Subcutaneous abdominal adipose tissue (tissue), 5 donors: Measurements from ENCODE around the gene PALLD.
"Not testable (repeated sequence)": the region's sequence is repeated elsewhere in the genome, so short reads cannot be mapped to it uniquely, and the experiment has no call there.

Experiments used
- H3K27ac ChIP-seq: one replicate; pipeline ENCODE4 v1.7.0; 2013; ENCODE audit warnings: low read depth, mild to moderate bottlenecking, inconsistent platforms, low read length, moderate library complexity
- H3K27me3 ChIP-seq, 5 donors: one replicate each; pipeline ENCODE4 v1.7.0; 2013; ENCODE audit warnings: low read length in 5 of 5, inconsistent platforms in 1 of 5; ENCODE audit not compliant: control insufficient read depth in 5 of 5, insufficient read depth in 4 of 5
- H3K36me3 ChIP-seq, 5 donors: one replicate each; pipeline ENCODE4 v1.7.0; 2013; ENCODE audit warnings: low read length in 5 of 5; ENCODE audit not compliant: control insufficient read depth in 5 of 5, insufficient read depth in 5 of 5
- H3K4me1 ChIP-seq, 5 donors: one replicate each; pipeline ENCODE4 v1.7.0; 2013; ENCODE audit warnings: low read length in 5 of 5, mild to moderate bottlenecking in 3 of 5, moderate library complexity in 1 of 5; ENCODE audit not compliant: control insufficient read depth in 5 of 5, insufficient read depth in 5 of 5
- H3K4me3 ChIP-seq, 5 donors: one replicate each; pipeline ENCODE4 v1.7.0; 2013; ENCODE audit warnings: low read length in 5 of 5, low read depth in 1 of 5
- H3K9ac ChIP-seq, 5 donors: one replicate each; pipeline ENCODE4 v1.7.0; 2013; ENCODE audit warnings: low read length in 5 of 5, mild to moderate bottlenecking in 4 of 5, moderate library complexity in 3 of 5
- H3K9me3 ChIP-seq, 5 donors: one replicate each; pipeline ENCODE4 v1.7.0; 2013; ENCODE audit warnings: low read length in 5 of 5; ENCODE audit not compliant: control insufficient read depth in 5 of 5
- donor health status: healthy.
- donor health status: healthy.
- donor health status: healthy.
- donor health status: healthy.
- donor health status: healthy.

The PALLD gene

GRCh38 chr4:168793542-168793941 lies 296.7 kb downstream of the PALLD start:
- no peak overlapping the region for H3K9ac ChIP-seq
- no peak overlapping the region for H3K4me3 ChIP-seq
- no peaks in the 10 kb centered on the region for H3K36me3 ChIP-seq
- H3K27ac ChIP-seq, result no peak overlapping the region
- H3K4me1 ChIP-seq, result peaks cover 0 to 9% (median 0%) of the 10 kb centered on the region in 5 donors
- H3K9me3 ChIP-seq, result no peaks in the 10 kb centered on the region
- no peaks in the 10 kb centered on the region for H3K27me3 ChIP-seq

- H3K27me3 ChIP-seq, result no peaks in the 10 kb centered on the region
- no peaks in the 10 kb centered on the region for H3K9me3 ChIP-seq
- no peak overlapping the region for H3K27ac ChIP-seq
- H3K4me3 ChIP-seq, result no peak overlapping the region
- peaks cover 0 to 9% (median 0%) of the 10 kb centered on the region in 5 donors for H3K4me1 ChIP-seq
- no peak overlapping the region for H3K9ac ChIP-seq
- no peaks in the 10 kb centered on the region for H3K36me3 ChIP-seq
Observed at GRCh38 chr4:168794092-168794707, 297.3 kb downstream of the PALLD start.

- no peaks in the 10 kb centered on the region for H3K27me3 ChIP-seq
- H3K36me3 ChIP-seq, result no peaks in the 10 kb centered on the region
- no peak overlapping the region for H3K4me3 ChIP-seq
- H3K4me1 ChIP-seq, result peaks cover 0 to 7% (median 0%) of the 10 kb centered on the region in 5 donors
- H3K9ac ChIP-seq, result no peak overlapping the region
- H3K27ac ChIP-seq, result no peak overlapping the region
- H3K9me3 ChIP-seq, result no peaks in the 10 kb centered on the region
Observed at GRCh38 chr4:168794881-168795280, 298.0 kb downstream of the PALLD start.

GRCh38 chr4:168795346-168795745 lies 298.5 kb downstream of the PALLD start:
- H3K27me3 ChIP-seq, result no peaks in the 10 kb centered on the region
- no peak overlapping the region for H3K9ac ChIP-seq
- H3K9me3 ChIP-seq, result no peaks in the 10 kb centered on the region
- peaks cover 0 to 7% (median 0%) of the 10 kb centered on the region in 5 donors for H3K4me1 ChIP-seq
- H3K4me3 ChIP-seq, result no peak overlapping the region
- H3K36me3 ChIP-seq, result no peaks in the 10 kb centered on the region
- H3K27ac ChIP-seq, result no peak overlapping the region

- no peak overlapping the region for H3K4me3 ChIP-seq
- no peaks in the 10 kb centered on the region for H3K27me3 ChIP-seq
- no peak overlapping the region for H3K27ac ChIP-seq
- H3K9ac ChIP-seq, result no peak overlapping the region
- H3K4me1 ChIP-seq, result peaks cover 0 to 7% (median 0%) of the 10 kb centered on the region in 5 donors
- H3K36me3 ChIP-seq, result no peaks in the 10 kb centered on the region
- no peaks in the 10 kb centered on the region for H3K9me3 ChIP-seq
Observed at GRCh38 chr4:168796362-168797106, 299.7 kb downstream of the PALLD start.

- H3K27ac ChIP-seq, result no peak overlapping the region
- H3K9me3 ChIP-seq, result no peaks in the 10 kb centered on the region
- peaks cover 0 to 7% (median 0%) of the 10 kb centered on the region in 5 donors for H3K4me1 ChIP-seq
- H3K36me3 ChIP-seq, result no peaks in the 10 kb centered on the region
- H3K9ac ChIP-seq, result no peak overlapping the region
- H3K27me3 ChIP-seq, result no peaks in the 10 kb centered on the region
- no peak overlapping the region for H3K4me3 ChIP-seq
Observed at GRCh38 chr4:168797194-168797593, 300.3 kb downstream of the PALLD start.

GRCh38 chr4:168797738-168798375 lies 301.0 kb downstream of the PALLD start:
- H3K27me3 ChIP-seq, result no peaks in the 10 kb centered on the region
- H3K27ac ChIP-seq, result no peak overlapping the region
- H3K9ac ChIP-seq, result no peak overlapping the region
- H3K4me1 ChIP-seq, result peaks cover 0 to 7% (median 0%) of the 10 kb centered on the region in 5 donors
- no peaks in the 10 kb centered on the region for H3K36me3 ChIP-seq
- no peaks in the 10 kb centered on the region for H3K9me3 ChIP-seq
- H3K4me3 ChIP-seq, result no peak overlapping the region

- Histone ChIP-seq H3K27ac (no peak overlapping the region), H3K4me1 (peaks cover 0 to 11% (median 9%) of the 10 kb centered on the region in 5 donors), H3K36me3 (no peaks in the 10 kb centered on the region)
Observed at GRCh38 chr4:168800926-168801325, 304.1 kb downstream of the PALLD start.

GRCh38 chr4:168802222-168802621 lies 305.4 kb downstream of the PALLD start:
- Histone ChIP-seq H3K27me3 (no peaks in the 10 kb centered on the region), H3K36me3 (no peaks in the 10 kb centered on the region), H3K27ac (no peak overlapping the region), H3K9ac (no peak overlapping the region), H3K9me3 (no peaks in the 10 kb centered on the region), H3K4me1 (peaks cover 0 to 11% (median 9%) of the 10 kb centered on the region in 5 donors), H3K4me3 (no peak overlapping the region)

More at GRCh38 chr4:168800926-168801325, 304.1 kb downstream of the PALLD start:
- no peak overlapping the region for H3K9ac ChIP-seq
- H3K4me3 ChIP-seq, result no peak overlapping the region
- H3K27me3 ChIP-seq, result no peaks in the 10 kb centered on the region
- H3K9me3 ChIP-seq, result no peaks in the 10 kb centered on the region

- H3K27me3 ChIP-seq, H3K4me3 ChIP-seq, H3K27ac ChIP-seq, H3K9ac ChIP-seq, H3K36me3 ChIP-seq, H3K9me3 ChIP-seq: not testable (repeated sequence)
- peaks cover 0 to 11% (median 6%) of the 10 kb centered on the region in 5 donors for H3K4me1 ChIP-seq
Observed at GRCh38 chr4:168803052-168803451, 306.2 kb downstream of the PALLD start.
